ENCODE data around the gene ATP1B4. TPM values are rescaled to one million over a fixed set of nuclear protein-coding genes. Genes with fewer than 3 reads are reported as not detected.
A peak's percentile ranks its signal among the peaks of the same experiment; 100 is the strongest.

ATP1B4 gene
- total and polyA plus RNA-seq, 12 donors = 0.11 to 4.6 (median 0.72) TPM; not detected in 4

GRCh38 chrX:120321520-120322281 is 40.2 kb upstream of the ATP1B4 start:
- ATAC-seq = no peak
- Histone ChIP-seq H3K36me3 (no peaks in the 10 kb centered on the region), H3K27ac (no peak overlapping the region), H3K4me1 (no peaks in the 10 kb centered on the region), H3K27me3 (peaks cover 0 to 53% (median 0%) of the 10 kb centered on the region in 7 donors), H3K9me3 (no peaks in the 10 kb centered on the region), H3K4me3 (no peak overlapping the region)
- no peak for DNase-seq
- WGBS, 2 donors = 73 to 83% methylated on average over 4 of the region's 4 CpGs
- intact Hi-C loops (cut with DNase I) = no loop called here
- no peak for TF ChIP-seq CTCF (IDR thresholded peaks at IDR 0.05)

- intact Hi-C loops (cut with DNase I) = no loop called here
- DNase-seq (no peak), ATAC-seq (no peak)
- no peaks in the 10 kb centered on the region for H3K27me3 ChIP-seq
- WGBS, 2 donors = 63% methylated on average over 2 of the region's 2 CpGs
- no peaks in the 10 kb centered on the region for H3K4me1 ChIP-seq
- H3K9me3 ChIP-seq = peaks cover 0 to 16% (median 0%) of the 10 kb centered on the region in 11 donors
- H3K4me3 ChIP-seq = no peak overlapping the region
- no peak overlapping the region for H3K27ac ChIP-seq
- H3K36me3 ChIP-seq = no peaks in the 10 kb centered on the region
- no peak for TF ChIP-seq CTCF (IDR thresholded peaks at IDR 0.05)
Observed at GRCh38 chrX:120331116-120331515, 30.8 kb upstream of the ATP1B4 start.

- intact Hi-C loops (cut with DNase I) = no loop called here
- TF ChIP-seq CTCF (IDR thresholded peaks at IDR 0.05) = no peak
- DNase-seq (no peak), ATAC-seq (no peak)
- Histone ChIP-seq H3K4me3 (no peak overlapping the region), H3K36me3 (no peaks in the 10 kb centered on the region), H3K27me3 (no peaks in the 10 kb centered on the region), H3K4me1 (no peaks in the 10 kb centered on the region), H3K27ac (no peak overlapping the region), H3K9me3 (peaks cover 0 to 29% (median 8%) of the 10 kb centered on the region in 11 donors)
- WGBS, 2 donors = 94 to 97% methylated on average over 1 of the region's 1 CpG
Observed at GRCh38 chrX:120332394-120332793, 29.5 kb upstream of the ATP1B4 start.

- intact Hi-C loops (cut with DNase I) = no loop called here
- 33 to 70% methylated on average over 2 of the region's 2 CpGs for WGBS, 2 donors
- DNase-seq = no peak
- Histone ChIP-seq H3K36me3 (no peaks in the 10 kb centered on the region), H3K4me3 (no peak overlapping the region), H3K4me1 (no peaks in the 10 kb centered on the region), H3K9me3 (peaks cover 0 to 46% (median 16%) of the 10 kb centered on the region in 11 donors), H3K27ac (no peak overlapping the region), H3K27me3 (no peaks in the 10 kb centered on the region)
- no peak for ATAC-seq
- peak in 1 of 9 donors; percentile 17 for TF ChIP-seq CTCF (IDR thresholded peaks at IDR 0.05)
Observed at GRCh38 chrX:120334151-120334550, 27.7 kb upstream of the ATP1B4 start.
